ENCODE measurements around the gene GLRX. TPM values are rescaled to one million over a fixed set of nuclear protein-coding genes. Genes with fewer than 3 reads are reported as not detected.

The GLRX gene
- total RNA-seq, 4 donors from 2014 or later = 52.2 to 148 (median 96.5) TPM

- TF ChIP-seq CTCF (IDR thresholded peaks at IDR 0.05; ENCODE audit: low read depth) = no peak
Observed at GRCh38 chr5:95786821-95787418, 35.6 kb downstream of the GLRX start.

- TF ChIP-seq CTCF (IDR thresholded peaks at IDR 0.05; ENCODE audit: low read depth) = no peak
Observed at GRCh38 chr5:95784514-95785302, 37.8 kb downstream of the GLRX start.

GRCh38 chr5:95783661-95784060, 38.9 kb downstream of the GLRX start:
- TF ChIP-seq CTCF (IDR thresholded peaks at IDR 0.05; ENCODE audit: low read depth) = no peak

DNA sequence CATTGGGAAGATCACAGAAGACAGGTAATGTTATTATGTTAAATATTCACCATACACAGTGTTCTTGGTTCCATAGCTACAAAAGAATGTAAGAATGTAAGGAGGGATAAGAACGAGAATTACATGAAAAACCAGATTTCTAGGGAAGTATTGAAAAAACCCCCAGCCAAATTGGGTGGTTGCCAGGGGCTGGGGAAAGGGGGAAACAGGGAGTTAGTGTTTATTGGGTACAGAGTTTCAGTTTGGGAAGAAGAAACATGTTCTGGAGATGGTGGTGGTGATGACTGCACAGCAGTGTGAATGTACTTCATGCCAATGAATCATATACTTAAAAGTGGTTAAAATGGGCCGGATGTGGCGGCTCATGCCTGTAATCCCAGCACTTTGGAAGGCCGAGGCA, 40.3 kb downstream of the GLRX start:
- no peak for TF ChIP-seq CTCF (IDR thresholded peaks at IDR 0.05; ENCODE audit: low read depth)

- no peak for TF ChIP-seq CTCF (IDR thresholded peaks at IDR 0.05; ENCODE audit: low read depth)
Observed at GRCh38 chr5:95781101-95781583, 41.4 kb downstream of the GLRX start.

DNA sequence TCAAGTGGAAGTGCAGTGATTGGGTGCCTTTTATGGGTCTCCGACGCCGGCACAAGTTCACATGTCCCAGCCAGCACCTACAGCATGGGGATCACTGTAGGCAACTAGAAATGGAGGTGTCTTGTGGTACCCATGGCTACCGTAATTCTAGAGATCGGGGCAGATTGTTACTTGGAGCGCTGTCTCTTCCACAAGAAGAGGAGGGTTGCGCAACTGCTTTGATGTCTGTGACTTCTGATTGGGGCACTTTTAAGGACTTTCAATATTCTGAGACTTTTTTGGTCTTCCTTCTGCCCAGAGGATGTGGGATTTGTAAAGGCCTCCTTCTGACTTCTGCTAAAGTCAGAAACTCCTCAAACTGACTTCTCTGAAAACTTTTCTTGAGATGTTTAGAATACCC, 41.9 kb downstream of the GLRX start:
- no peak for TF ChIP-seq CTCF (IDR thresholded peaks at IDR 0.05; ENCODE audit: low read depth)

- TF ChIP-seq CTCF (IDR thresholded peaks at IDR 0.05; ENCODE audit: low read depth) = no peak
Observed at GRCh38 chr5:95779611-95780010, 42.9 kb downstream of the GLRX start.
